Brain microvascular endothelial cell (primary cell): ENCODE data around the gene PRM2.
A peak's percentile ranks its signal among the peaks of the same experiment; 100 is the strongest.

Experiments used
- DNase-seq: peaks from one replicate; pipeline ENCODE4 v3.0.0-alpha.2; 2020
- H3K27ac ChIP-seq: fragments of 250-450 bp; sonication (Bioruptor Pico); 2 replicates; pipeline ENCODE4 v1.5.1; 2020; ENCODE audit warnings: mild to moderate bottlenecking, moderate library complexity
- H3K27me3 ChIP-seq: fragments of 250-450 bp; sonication (Bioruptor Pico); replicated peaks from 2 replicates; pipeline ENCODE4 v1.5.1; 2020; ENCODE audit warnings: mild to moderate bottlenecking
- H3K36me3 ChIP-seq: fragments of 250-450 bp; sonication (Bioruptor Pico); replicated peaks from 2 replicates; pipeline ENCODE4 v1.5.1; 2020; ENCODE audit warnings: mild to moderate bottlenecking
- H3K4me3 ChIP-seq: 2 replicates; pipeline ENCODE4 v1.5.1; 2011; ENCODE audit warnings: low read depth, mild to moderate bottlenecking, control low read depth, low read length, moderate library complexity
- CTCF ChIP-seq: IDR thresholded peaks from 2 replicates; pipeline ENCODE4 v1.5.1; 2011; ENCODE audit warnings: low read depth, mild to moderate bottlenecking, moderate library complexity, low read length, control low read depth, inconsistent platforms; ENCODE audit errors: missing control alignments
- in situ Hi-C: cut with HindIII; loops from 2 replicates; pipeline ENCODE4 v1.10.0; 2017; ENCODE audit warnings: low sequenced_read_pairs, low pct_ligation_motif_present

PRM2 gene

GRCh38 chr16:11298143-11298900 lies 22.0 kb upstream of the PRM2 start:
- in situ Hi-C loops = no loop called here
- no peak for DNase-seq
- TF ChIP-seq CTCF = no peak
- Histone ChIP-seq H3K27me3 (no peaks in the 10 kb centered on the region), H3K27ac (no peak overlapping the region), H3K36me3 (no peaks in the 10 kb centered on the region), H3K4me3 (no peak overlapping the region)

- Histone ChIP-seq H3K27ac (no peak overlapping the region), H3K27me3 (no peaks in the 10 kb centered on the region), H3K36me3 (no peaks in the 10 kb centered on the region), H3K4me3 (no peak overlapping the region)
- DNase-seq = peak; percentile 33
- no peak for TF ChIP-seq CTCF
- in situ Hi-C loops = no loop called here
These were observed 21.3 kb upstream of the PRM2 start for GRCh38 chr16:11297492-11298142.

- H3K27me3 ChIP-seq = no peaks in the 10 kb centered on the region
- no peaks in the 10 kb centered on the region for H3K36me3 ChIP-seq
- no peak for DNase-seq
- TF ChIP-seq CTCF = no peak
- no peak overlapping the region for H3K27ac ChIP-seq
- no peak overlapping the region for H3K4me3 ChIP-seq
- in situ Hi-C loops = no loop called here
These were observed 20.6 kb upstream of the PRM2 start for GRCh38 chr16:11296706-11297491.

GRCh38 chr16:11296351-11296705 lies 20.0 kb upstream of the PRM2 start:
- Histone ChIP-seq H3K4me3 (no peak overlapping the region), H3K27me3 (no peaks in the 10 kb centered on the region), H3K27ac (no peak overlapping the region), H3K36me3 (no peaks in the 10 kb centered on the region)
- no peak for DNase-seq
- in situ Hi-C loops = no loop called here
- TF ChIP-seq CTCF = no peak

- no peak overlapping the region for H3K4me3 ChIP-seq
- TF ChIP-seq CTCF = no peak
- in situ Hi-C loops = no loop called here
- H3K27ac ChIP-seq = no peak overlapping the region
- no peaks in the 10 kb centered on the region for H3K27me3 ChIP-seq
- DNase-seq = no peak
- no peaks in the 10 kb centered on the region for H3K36me3 ChIP-seq
These were observed 19.4 kb upstream of the PRM2 start for GRCh38 chr16:11295672-11296071.
